ENCODE data around the gene ANKRD22. TPM values are rescaled to one million over a fixed set of nuclear protein-coding genes. Genes with fewer than 3 reads are reported as not detected.

The ANKRD22 gene
- total and polyA plus RNA-seq, 2 donors from 2014 or later: 3.6 to 6.5 TPM

DNA sequence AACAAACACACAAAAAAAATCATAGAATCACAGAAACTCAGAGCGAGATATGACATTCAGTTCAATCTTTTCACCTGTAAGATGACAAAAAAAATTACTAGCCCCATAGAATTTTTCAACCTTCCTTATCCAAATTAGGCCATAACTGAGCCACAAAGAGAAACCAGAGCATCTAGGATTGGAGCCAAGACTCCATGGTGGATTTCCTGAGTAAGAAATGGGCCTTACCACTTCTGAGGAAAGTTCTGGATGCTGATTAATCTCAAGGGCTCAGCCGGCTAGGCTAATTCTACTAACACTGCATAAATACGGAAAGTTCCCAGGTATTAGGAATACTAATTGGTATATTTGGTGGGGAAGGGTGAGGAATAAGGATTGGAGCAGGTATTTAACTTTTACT lies 32.4 kb downstream of the ANKRD22 start:
- H3K27ac ChIP-seq (ENCODE audit: low read depth in 2 of 2, low read length in 2 of 2): no peak overlapping the region
- FAIRE-seq: no peak
- intact Hi-C loops (cut with DNase I): no loop called here
- H3K4me1 ChIP-seq (ENCODE audit: control insufficient read depth in 2 of 3, insufficient read depth in 2 of 3, low read depth in 1 of 3, low read length in 3 of 3): no peaks in the 10 kb centered on the region
- H3K9me3 ChIP-seq (ENCODE audit: control insufficient read depth in 2 of 3, insufficient read depth in 1 of 3, low read length in 3 of 3): no peaks in the 10 kb centered on the region
- H3K36me3 ChIP-seq (ENCODE audit: control insufficient read depth in 2 of 3, insufficient read depth in 3 of 3, low read length in 3 of 3): no peaks in the 10 kb centered on the region
- H3K27me3 ChIP-seq (ENCODE audit: control insufficient read depth, insufficient read depth, low read length): no peaks in the 10 kb centered on the region
- no peak overlapping the region for H3K9ac ChIP-seq (ENCODE audit: low read length in 3 of 3)
- no peak for DNase-seq
- TF ChIP-seq, protein P1, sequence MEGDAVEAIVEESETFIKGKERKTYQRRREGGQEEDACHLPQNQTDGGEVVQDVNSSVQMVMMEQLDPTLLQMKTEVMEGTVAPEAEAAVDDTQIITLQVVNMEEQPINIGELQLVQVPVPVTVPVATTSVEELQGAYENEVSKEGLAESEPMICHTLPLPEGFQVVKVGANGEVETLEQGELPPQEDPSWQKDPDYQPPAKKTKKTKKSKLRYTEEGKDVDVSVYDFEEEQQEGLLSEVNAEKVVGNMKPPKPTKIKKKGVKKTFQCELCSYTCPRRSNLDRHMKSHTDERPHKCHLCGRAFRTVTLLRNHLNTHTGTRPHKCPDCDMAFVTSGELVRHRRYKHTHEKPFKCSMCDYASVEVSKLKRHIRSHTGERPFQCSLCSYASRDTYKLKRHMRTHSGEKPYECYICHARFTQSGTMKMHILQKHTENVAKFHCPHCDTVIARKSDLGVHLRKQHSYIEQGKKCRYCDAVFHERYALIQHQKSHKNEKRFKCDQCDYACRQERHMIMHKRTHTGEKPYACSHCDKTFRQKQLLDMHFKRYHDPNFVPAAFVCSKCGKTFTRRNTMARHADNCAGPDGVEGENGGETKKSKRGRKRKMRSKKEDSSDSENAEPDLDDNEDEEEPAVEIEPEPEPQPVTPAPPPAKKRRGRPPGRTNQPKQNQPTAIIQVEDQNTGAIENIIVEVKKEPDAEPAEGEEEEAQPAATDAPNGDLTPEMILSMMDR (IDR thresholded peaks at IDR 0.05; ENCODE audit: borderline replicate concordance, extremely low read depth, insufficient read depth): no peak
- no peak overlapping the region for H3K4me3 ChIP-seq (ENCODE audit: low read length in 3 of 3)

- DNase-seq (no peak), FAIRE-seq (no peak)
- no peak overlapping the region for H3K27ac ChIP-seq (ENCODE audit: low read depth in 2 of 2, low read length in 2 of 2)
- intact Hi-C loops (cut with DNase I): loop anchor here (5.0 kb wide), 1 partner anchor 241 kb away; no protein-coding TSS in a partner anchor
- H3K9ac ChIP-seq (ENCODE audit: low read length in 3 of 3): no peak overlapping the region
- H3K4me3 ChIP-seq (ENCODE audit: low read length in 3 of 3): no peak overlapping the region
- no peaks in the 10 kb centered on the region for H3K36me3 ChIP-seq (ENCODE audit: control insufficient read depth in 2 of 3, insufficient read depth in 3 of 3, low read length in 3 of 3)
- TF ChIP-seq, protein P1 (IDR thresholded peaks at IDR 0.05; ENCODE audit: borderline replicate concordance, extremely low read depth, insufficient read depth): no peak
- H3K9me3 ChIP-seq (ENCODE audit: control insufficient read depth in 2 of 3, insufficient read depth in 1 of 3, low read length in 3 of 3): no peaks in the 10 kb centered on the region
- H3K4me1 ChIP-seq (ENCODE audit: control insufficient read depth in 2 of 3, insufficient read depth in 2 of 3, low read depth in 1 of 3, low read length in 3 of 3): no peaks in the 10 kb centered on the region
- H3K27me3 ChIP-seq (ENCODE audit: control insufficient read depth, insufficient read depth, low read length): no peaks in the 10 kb centered on the region
Measured at GRCh38 chr10:88813200-88813599, 38.4 kb downstream of the ANKRD22 start.

GRCh38 chr10:88810196-88810961 lies 41.3 kb downstream of the ANKRD22 start:
- Histone ChIP-seq H3K27ac (ENCODE audit: low read depth in 2 of 2, low read length in 2 of 2) (no peak overlapping the region), H3K4me3 (ENCODE audit: low read length in 3 of 3) (no peak overlapping the region), H3K9me3 (ENCODE audit: control insufficient read depth in 2 of 3, insufficient read depth in 1 of 3, low read length in 3 of 3) (no peaks in the 10 kb centered on the region), H3K27me3 (ENCODE audit: control insufficient read depth, insufficient read depth, low read length) (no peaks in the 10 kb centered on the region), H3K9ac (ENCODE audit: low read length in 3 of 3) (no peak overlapping the region), H3K36me3 (ENCODE audit: control insufficient read depth in 2 of 3, insufficient read depth in 3 of 3, low read length in 3 of 3) (no peaks in the 10 kb centered on the region), H3K4me1 (ENCODE audit: control insufficient read depth in 2 of 3, insufficient read depth in 2 of 3, low read depth in 1 of 3, low read length in 3 of 3) (no peaks in the 10 kb centered on the region)
- FAIRE-seq (peak; percentile 70), DNase-seq (peak in 3 of 5 donors; percentile 24 to 73 (median 66))
- intact Hi-C loops (cut with DNase I): loop anchor here (5.0 kb wide), 1 partner anchor 238 kb away; no protein-coding TSS in a partner anchor
- TF ChIP-seq, protein P1 (IDR thresholded peaks at IDR 0.05; ENCODE audit: borderline replicate concordance, extremely low read depth, insufficient read depth): peak; percentile 61

All from kidney (tissue), 14 donors.